HEK293 (cell line): ENCODE measurements around the gene PAQR5.

Experiments used
- CTCF ChIA-PET: fragments of 350-600 bp; formaldehyde crosslinking; extraction: SDS; loops from one replicate; lab custom pipeline; 2021; ENCODE audit warnings: antibody characterized with exemption; lab: Yijun Ruan, JAX
- POLR2A ChIA-PET: fragments of 300-600 bp; formaldehyde crosslinking; extraction: SDS; loops from one replicate; lab custom pipeline; 2020; ENCODE audit warnings: antibody characterized with exemption, inconsistent platforms; lab: Yijun Ruan, JAX
- H3K27ac ChIP-seq: fragments of 200-500 bp; sonication (Bioruptor generic); 2 replicates; pipeline ENCODE4 v1.5.1; 2014; ENCODE audit warnings: low read depth, low read length, control low read depth, inconsistent platforms; ENCODE audit errors: extremely low read depth
- H3K36me3 ChIP-seq, 2 experiments: fragments of 200-500 bp in 1 of 2; sonication (Bioruptor generic) in 1 of 2; 1 replicate in 1 of 2; 2 replicates in 1 of 2; pipeline ENCODE4 v1.5.1; 2014 to 2017; ENCODE audit warnings: inconsistent platforms in 2 of 2, low read length in 2 of 2; ENCODE audit not compliant: control insufficient read depth in 2 of 2, insufficient read depth in 1 of 2
- H3K4me1 ChIP-seq: fragments of 200-500 bp; sonication (Bioruptor generic); 2 replicates; pipeline ENCODE4 v1.5.1; 2014; ENCODE audit warnings: mild to moderate bottlenecking, low read length, inconsistent platforms; ENCODE audit not compliant: control insufficient read depth, insufficient read depth
- H3K4me3 ChIP-seq: 2 replicates; pipeline ENCODE4 v1.5.1; 2011; ENCODE audit warnings: low read depth, mild to moderate bottlenecking, control low read depth, low read length, moderate library complexity
- H3K9me3 ChIP-seq: fragments of 200-500 bp; sonication (Bioruptor generic); 2 replicates; pipeline ENCODE4 v1.5.1; 2014; ENCODE audit warnings: low read depth, low read length, inconsistent platforms; ENCODE audit not compliant: control insufficient read depth, insufficient read depth
- PRDM2 ChIP-seq: fragments of 450-650 bp; formaldehyde crosslinking; IDR thresholded peaks from 2 replicates; pipeline ENCODE4 v1.5.1; 2016; ENCODE audit warnings: missing biosample characterization, missing genetic modification characterization, borderline replicate concordance
- ZBTB7A ChIP-seq: fragments of 450-650 bp; formaldehyde crosslinking; IDR thresholded peaks from 2 replicates; pipeline ENCODE4 v1.5.1; 2016; ENCODE audit warnings: low read depth, missing biosample characterization, missing genetic modification characterization
- ZNF10 ChIP-seq: fragments of 450-650 bp; formaldehyde crosslinking; IDR thresholded peaks from 2 replicates; pipeline ENCODE4 v1.5.1; 2017; ENCODE audit warnings: missing biosample characterization, missing genetic modification characterization
- ZNF221 ChIP-seq: fragments of 450-650 bp; formaldehyde crosslinking; IDR thresholded peaks from 2 replicates; pipeline ENCODE4 v1.5.1; 2017; ENCODE audit warnings: missing biosample characterization, missing genetic modification characterization, borderline replicate concordance
- ZNF335 ChIP-seq: fragments of 450-650 bp; formaldehyde crosslinking; conservative IDR thresholded peaks from 2 replicates; pipeline ENCODE4 v1.5.1; 2016; ENCODE audit warnings: missing biosample characterization, missing genetic modification characterization
- ZNF398 ChIP-seq: fragments of 450-650 bp; formaldehyde crosslinking; IDR thresholded peaks from 2 replicates; pipeline ENCODE4 v1.5.1; 2017; ENCODE audit warnings: missing biosample characterization, missing genetic modification characterization
- ZNF514 ChIP-seq: fragments of 450-650 bp; formaldehyde crosslinking; IDR thresholded peaks from 2 replicates; pipeline ENCODE4 v1.5.1; 2016; ENCODE audit warnings: missing biosample characterization, missing genetic modification characterization
- ZNF518A ChIP-seq: fragments of 450-650 bp; formaldehyde crosslinking; conservative IDR thresholded peaks from 2 replicates; pipeline ENCODE4 v1.5.1; 2016; ENCODE audit warnings: low read depth, missing biosample characterization, missing genetic modification characterization
- ZNF529 ChIP-seq: fragments of 450-650 bp; formaldehyde crosslinking; IDR thresholded peaks from 2 replicates; pipeline ENCODE4 v1.5.1; 2017; ENCODE audit warnings: missing genetic modification characterization, missing biosample characterization; ENCODE audit not compliant: insufficient replicate concordance
- ZNF558 ChIP-seq: fragments of 450-650 bp; formaldehyde crosslinking; IDR thresholded peaks from 2 replicates; pipeline ENCODE4 v1.5.1; 2016; ENCODE audit warnings: missing biosample characterization, missing genetic modification characterization
- ZNF610 ChIP-seq: fragments of 450-650 bp; formaldehyde crosslinking; IDR thresholded peaks from 2 replicates; pipeline ENCODE4 v1.5.1; 2016; ENCODE audit warnings: missing biosample characterization, missing genetic modification characterization, borderline replicate concordance
- ZNF623 ChIP-seq: fragments of 450-650 bp; formaldehyde crosslinking; IDR thresholded peaks from 2 replicates; pipeline ENCODE4 v1.5.1; 2016; ENCODE audit warnings: missing biosample characterization, missing genetic modification characterization
- ZNF768 ChIP-seq: fragments of 450-650 bp; formaldehyde crosslinking; IDR thresholded peaks from 2 replicates; pipeline ENCODE4 v1.5.1; 2018; ENCODE audit warnings: missing biosample characterization, mild to moderate bottlenecking, missing genetic modification characterization
- ZNF843 ChIP-seq: fragments of 450-650 bp; formaldehyde crosslinking; IDR thresholded peaks from 2 replicates; pipeline ENCODE4 v1.5.1; 2016; ENCODE audit warnings: missing biosample characterization, missing genetic modification characterization

PAQR5 gene

GRCh38 chr15:69435985-69436384, 137.3 kb downstream of the PAQR5 start:
- peaks cover 82 to 97% of the 10 kb centered on the region in 2 experiments for H3K36me3 ChIP-seq
- ChIA-PET POLR2A (interaction anchor here (1.5 kb wide), 1 partner anchor 16 kb away, joined by 4 read pairs; the partner anchor contains the start of gene RPLP1), CTCF (interaction anchor here (0.7 kb wide), 1 partner anchor 26 kb away, joined by 6 read pairs; no protein-coding TSS in a partner anchor)

More at GRCh38 chr15:69435985-69436384, 137.3 kb downstream of the PAQR5 start:
- H3K27ac ChIP-seq, result no peak overlapping the region
- H3K4me1 ChIP-seq, result no peaks in the 10 kb centered on the region
- H3K9me3 ChIP-seq, result no peaks in the 10 kb centered on the region
- no peak overlapping the region for H3K4me3 ChIP-seq
- no peak for TF ChIP-seq ZNF398
- no peak for TF ChIP-seq ZNF10 (tag by site-specific recombination)
- no peak for TF ChIP-seq ZNF221 (tag by site-specific recombination)
- TF ChIP-seq ZNF335 (tag by site-specific recombination), result no peak
- no peak for TF ChIP-seq ZNF518A (tag by site-specific recombination)
- no peak for TF ChIP-seq PRDM2 (tag by site-specific recombination)
- no peak for TF ChIP-seq ZNF529 (tag by site-specific recombination)
- TF ChIP-seq ZNF843, result no peak
- TF ChIP-seq ZNF558 (tag by site-specific recombination), result no peak
- TF ChIP-seq ZNF514 (tag by site-specific recombination), result no peak
- no peak for TF ChIP-seq ZNF768 (tag by site-specific recombination)
- TF ChIP-seq ZBTB7A, result no peak
- TF ChIP-seq ZNF623 (tag by site-specific recombination), result no peak
- TF ChIP-seq ZNF610 (tag by site-specific recombination), result no peak
